Esophagus muscularis mucosa (tissue), 4 donors: ENCODE results near the gene CROCC2.

Experiments used
- CTCF ChIP-seq, 3 experiments: fragments of 200-600 bp in 2 of 3; fragments of 450-650 bp in 1 of 3; sonication (generic) in 2 of 3; IDR thresholded peaks; one replicate each; pipeline ENCODE4 v1.5.1; 2017 to 2019; ENCODE audit warnings: antibody characterized with exemption in 3 of 3, mild to moderate bottlenecking in 2 of 3, moderate library complexity in 1 of 3
- EP300 ChIP-seq: sonication (generic); formaldehyde crosslinking; IDR thresholded peaks from one replicate; pipeline ENCODE4 v1.6.1; 2017; ENCODE audit warnings: antibody characterized with exemption
- POLR2A ChIP-seq: fragments of 450-650 bp; IDR thresholded peaks from one replicate; pipeline ENCODE4 v1.6.1; 2017; ENCODE audit warnings: antibody characterized with exemption, moderate library complexity, mild to moderate bottlenecking, low read depth
- POLR2AphosphoS5 ChIP-seq, 2 donors: sonication (generic); formaldehyde crosslinking; IDR thresholded peaks; one replicate each; pipeline ENCODE4 v1.6.1; 2017; ENCODE audit warnings: antibody characterized with exemption in 2 of 2

DNA sequence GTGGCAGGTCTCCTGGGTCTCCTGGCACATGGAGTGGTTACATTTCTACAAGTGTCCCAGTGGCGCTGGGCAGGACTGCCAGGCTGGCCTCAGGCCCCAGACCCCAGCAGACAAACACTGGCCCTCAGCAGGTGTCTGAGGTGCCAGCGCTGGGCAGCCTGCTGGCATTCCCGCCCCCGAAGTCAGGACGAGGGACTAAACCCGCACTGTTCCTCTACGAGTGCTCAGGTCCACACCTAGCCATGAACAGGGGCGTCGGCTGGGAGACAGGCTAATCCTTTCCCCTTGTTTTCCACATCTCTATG is 105.1 kb downstream of the CROCC2 start:
- TF ChIP-seq CTCF (IDR thresholded peaks at IDR 0.05) (no peak), POLR2AphosphoS5 (IDR thresholded peaks at IDR 0.05) (no peak), POLR2A (no peak), EP300 (no peak)
